PC-3 (cell line): Measurements from ENCODE around the gene HNRNPA1L2.
"Not testable (repeated sequence)": the region's sequence is repeated elsewhere in the genome, so short reads cannot be mapped to it uniquely, and the experiment has no call there.

Experiments used
- CTCF ChIP-seq: fragments of 300-600 bp; sonication (generic); conservative IDR thresholded peaks from 2 replicates; pipeline ENCODE4 v1.5.1; 2017; ENCODE audit warnings: antibody characterized with exemption, low read depth, mild to moderate bottlenecking, low read length
- EZH2 ChIP-seq: fragments of 300-600 bp; sonication (generic); IDR thresholded peaks from one replicate; pipeline ENCODE4 v1.6.1; 2017; ENCODE audit warnings: antibody characterized with exemption, mild to moderate bottlenecking, low read length; ENCODE audit not compliant: unreplicated experiment
- EZH2phosphoT487 ChIP-seq: fragments of 300-600 bp; sonication (generic); IDR thresholded peaks from 2 replicates; pipeline ENCODE4 v1.6.1; 2018; ENCODE audit warnings: mild to moderate bottlenecking, antibody characterized with exemption, low read length, borderline replicate concordance

- TF ChIP-seq CTCF, EZH2, EZH2phosphoT487: not testable (repeated sequence)
These were observed 48.4 kb upstream of the HNRNPA1L2 start for GRCh38 chr13:52593812-52594211.
